ENCODE results near the gene SNUPN. TPM values are rescaled to one million over a fixed set of nuclear protein-coding genes. Genes with fewer than 3 reads are reported as not detected.

The SNUPN gene
- polyA plus RNA-seq, 1 donor (not counting 4 experiments of a cell fraction or from before 2014, with no cell fraction given), result 24.9 TPM

DNA sequence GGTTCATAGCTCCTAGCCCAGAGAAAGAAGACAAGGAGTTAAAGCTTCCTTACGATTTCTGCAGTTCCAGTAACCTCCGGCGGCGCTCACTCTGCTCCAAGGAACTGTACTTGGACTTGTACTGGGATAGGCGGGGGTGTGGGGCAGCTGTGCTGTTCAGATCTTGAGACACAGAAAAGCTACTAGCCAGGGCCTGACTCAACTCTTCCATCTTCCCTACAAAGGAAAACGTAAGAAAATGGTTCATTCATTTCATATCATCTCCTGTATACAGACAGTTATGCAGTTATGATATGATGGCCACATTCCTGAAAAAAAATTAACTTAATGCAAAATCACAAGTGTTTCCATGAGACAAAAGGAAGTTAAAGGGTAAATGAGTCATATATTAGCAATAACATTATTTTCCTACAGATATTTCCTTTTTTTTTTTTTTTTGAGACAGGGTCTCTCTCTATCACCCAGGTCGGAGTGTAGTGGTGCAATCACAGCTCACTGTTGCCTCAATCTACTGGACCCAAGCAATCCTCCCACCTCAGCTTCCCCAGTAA lies 4.6 kb downstream of the SNUPN start:
- FAIRE-seq, result peak; percentile 52
- H3K79me2 ChIP-seq (ENCODE audit: control insufficient read depth, insufficient read depth, low read length), result no peaks in the 10 kb centered on the region
- H3K9ac ChIP-seq (ENCODE audit: control insufficient read depth, extremely low read depth, insufficient read depth, low read length), result peak overlapping the region; percentile 55
- H3K27me3 ChIP-seq (ENCODE audit: control insufficient read depth, extremely low read depth, insufficient read depth, low read length), result no peaks in the 10 kb centered on the region
- H4K20me1 ChIP-seq (ENCODE audit: control insufficient read depth, extremely low read depth, insufficient read depth, low read length), result no peaks in the 10 kb centered on the region
- no peaks in the 10 kb centered on the region for H3K9me1 ChIP-seq (ENCODE audit: control insufficient read depth, extremely low read depth, insufficient read depth, low read length)
- no peaks in the 10 kb centered on the region for H3K9me3 ChIP-seq (ENCODE audit: control insufficient read depth, low read depth, low read length)
- H2AFZ ChIP-seq (ENCODE audit: control insufficient read depth, low read length), result peak overlapping the region; percentile 17
- H3K27ac ChIP-seq (ENCODE audit: control insufficient read depth, insufficient read depth, low read length), result peak overlapping the region; percentile 72
- peaks cover 16 to 23% of the 10 kb centered on the region in 2 experiments for H3K36me3 ChIP-seq (ENCODE audit: control insufficient read depth in 2 of 2, extremely low read depth in 1 of 2, insufficient read depth in 2 of 2, low read length in 2 of 2)
- peak overlapping the region in 2 of 3 experiments; percentile 14 to 35 for H3K4me3 ChIP-seq (ENCODE audit: control insufficient read depth in 2 of 3, extremely low read depth in 1 of 3, insufficient read depth in 2 of 3, low read depth in 1 of 3, low read length in 3 of 3)
- no peak for DNase-seq (ENCODE audit: low read depth, low spot score)
- peak overlapping the region; percentile 73 for H3K4me2 ChIP-seq (ENCODE audit: control insufficient read depth, extremely low read depth, insufficient read depth, low read depth, low read length)
- dilution Hi-C loops (cut with MboI; ENCODE audit: extremely low pct_ligation_motif_present, low sequenced_read_pairs), result no loop called here
- peaks cover 23% of the 10 kb centered on the region for H3K4me1 ChIP-seq (ENCODE audit: control insufficient read depth, extremely low read depth, insufficient read depth, low read length)
- TF ChIP-seq EZH2 (IDR thresholded peaks at IDR 0.05; ENCODE audit: low read length), result no peak
- TF ChIP-seq, protein P1, sequence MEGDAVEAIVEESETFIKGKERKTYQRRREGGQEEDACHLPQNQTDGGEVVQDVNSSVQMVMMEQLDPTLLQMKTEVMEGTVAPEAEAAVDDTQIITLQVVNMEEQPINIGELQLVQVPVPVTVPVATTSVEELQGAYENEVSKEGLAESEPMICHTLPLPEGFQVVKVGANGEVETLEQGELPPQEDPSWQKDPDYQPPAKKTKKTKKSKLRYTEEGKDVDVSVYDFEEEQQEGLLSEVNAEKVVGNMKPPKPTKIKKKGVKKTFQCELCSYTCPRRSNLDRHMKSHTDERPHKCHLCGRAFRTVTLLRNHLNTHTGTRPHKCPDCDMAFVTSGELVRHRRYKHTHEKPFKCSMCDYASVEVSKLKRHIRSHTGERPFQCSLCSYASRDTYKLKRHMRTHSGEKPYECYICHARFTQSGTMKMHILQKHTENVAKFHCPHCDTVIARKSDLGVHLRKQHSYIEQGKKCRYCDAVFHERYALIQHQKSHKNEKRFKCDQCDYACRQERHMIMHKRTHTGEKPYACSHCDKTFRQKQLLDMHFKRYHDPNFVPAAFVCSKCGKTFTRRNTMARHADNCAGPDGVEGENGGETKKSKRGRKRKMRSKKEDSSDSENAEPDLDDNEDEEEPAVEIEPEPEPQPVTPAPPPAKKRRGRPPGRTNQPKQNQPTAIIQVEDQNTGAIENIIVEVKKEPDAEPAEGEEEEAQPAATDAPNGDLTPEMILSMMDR (optimal IDR thresholded peaks at IDR 0.05 in 1 of 3, IDR thresholded peaks at IDR 0.05 in 1 of 3, conservative IDR thresholded peaks at IDR 0.05 in 1 of 3; ENCODE audit: extremely low read depth in 1 of 3, insufficient read depth in 2 of 3, low read length in 3 of 3), result peak; percentile 19 to 46 (median 29)

DNA sequence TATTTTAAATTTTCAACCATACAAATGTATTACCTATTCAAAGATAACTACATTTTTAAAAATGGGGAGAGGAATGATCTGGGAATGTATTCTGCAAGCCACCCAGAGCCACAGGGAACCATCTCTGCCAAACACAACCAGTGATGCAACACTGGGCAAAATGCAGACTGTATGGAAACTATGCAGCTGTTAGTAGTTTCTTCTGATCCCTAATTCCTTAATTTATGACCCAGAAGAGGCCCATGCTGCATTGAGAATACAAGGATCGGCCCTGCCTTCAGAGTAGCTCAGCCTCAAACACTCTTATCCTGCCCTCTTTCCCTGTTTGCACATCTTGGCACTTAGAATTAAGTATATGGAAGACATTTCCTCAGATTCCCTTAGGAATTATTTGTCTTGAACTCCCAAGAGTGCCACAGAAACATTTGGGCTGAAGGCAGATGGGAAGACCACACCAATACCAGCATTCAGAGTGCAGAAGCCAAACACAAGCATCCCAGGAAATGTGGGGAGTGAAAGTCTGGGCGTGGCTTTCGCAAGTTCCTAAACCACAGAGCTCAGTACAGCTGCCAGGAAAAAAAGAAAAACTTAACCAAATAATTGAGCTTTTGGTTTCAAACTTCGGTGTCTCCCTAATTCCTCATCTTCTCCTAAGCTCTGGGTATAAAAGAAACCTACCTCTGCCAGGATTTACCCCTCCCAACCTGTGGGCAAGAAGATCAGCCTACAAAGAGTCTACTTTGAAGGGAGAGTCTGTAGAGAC lies 5.3 kb downstream of the SNUPN start:
- Histone ChIP-seq H3K9me3 (ENCODE audit: control insufficient read depth, low read depth, low read length) (no peaks in the 10 kb centered on the region), H3K27me3 (ENCODE audit: control insufficient read depth, extremely low read depth, insufficient read depth, low read length) (no peaks in the 10 kb centered on the region), H3K4me2 (ENCODE audit: control insufficient read depth, extremely low read depth, insufficient read depth, low read depth, low read length) (peak overlapping the region; percentile 73), H4K20me1 (ENCODE audit: control insufficient read depth, extremely low read depth, insufficient read depth, low read length) (no peaks in the 10 kb centered on the region), H3K4me1 (ENCODE audit: control insufficient read depth, extremely low read depth, insufficient read depth, low read length) (peaks cover 21% of the 10 kb centered on the region), H3K9me1 (ENCODE audit: control insufficient read depth, extremely low read depth, insufficient read depth, low read length) (no peaks in the 10 kb centered on the region), H3K4me3 (ENCODE audit: control insufficient read depth in 2 of 3, extremely low read depth in 1 of 3, insufficient read depth in 2 of 3, low read depth in 1 of 3, low read length in 3 of 3) (peak overlapping the region in 2 of 3 experiments; percentile 14 to 35), H3K9ac (ENCODE audit: control insufficient read depth, extremely low read depth, insufficient read depth, low read length) (peak overlapping the region; percentile 55), H3K36me3 (ENCODE audit: control insufficient read depth in 2 of 2, extremely low read depth in 1 of 2, insufficient read depth in 2 of 2, low read length in 2 of 2) (peaks cover 19 to 24% of the 10 kb centered on the region in 2 experiments), H3K27ac (ENCODE audit: control insufficient read depth, insufficient read depth, low read length) (peak overlapping the region; percentile 72), H3K79me2 (ENCODE audit: control insufficient read depth, insufficient read depth, low read length) (no peaks in the 10 kb centered on the region), H2AFZ (ENCODE audit: control insufficient read depth, low read length) (peak overlapping the region; percentile 17)
- dilution Hi-C loops (cut with MboI; ENCODE audit: extremely low pct_ligation_motif_present, low sequenced_read_pairs), result no loop called here
- TF ChIP-seq EZH2 (IDR thresholded peaks at IDR 0.05; ENCODE audit: low read length), result no peak
- TF ChIP-seq, protein P1 (optimal IDR thresholded peaks at IDR 0.05 in 1 of 3, IDR thresholded peaks at IDR 0.05 in 1 of 3, conservative IDR thresholded peaks at IDR 0.05 in 1 of 3; ENCODE audit: extremely low read depth in 1 of 3, insufficient read depth in 2 of 3, low read length in 3 of 3), result no peak
- DNase-seq (ENCODE audit: low read depth, low spot score) (no peak), FAIRE-seq (peak; percentile 29)
